GM12801 (cell line): Measurements from ENCODE around the gene PRSS21.

ENCODE experiments used
- CTCF ChIP-seq: IDR thresholded peaks from one replicate; pipeline ENCODE4 v1.5.1; 2011; ENCODE audit warnings: control low read depth; ENCODE audit not compliant: insufficient read length; ENCODE audit errors: extremely low read depth

Gene PRSS21

GRCh38 chr16:2858245-2859025 lies 41.4 kb downstream of the PRSS21 start:
- TF ChIP-seq CTCF: no peak

- no peak for TF ChIP-seq CTCF
Observed at GRCh38 chr16:2859686-2860265, 42.7 kb downstream of the PRSS21 start.

GRCh38 chr16:2860826-2861567 lies 44.0 kb downstream of the PRSS21 start:
- TF ChIP-seq CTCF: no peak

GRCh38 chr16:2865651-2866050 lies 48.6 kb downstream of the PRSS21 start:
- TF ChIP-seq CTCF: no peak

GRCh38 chr16:2866431-2866830 lies 49.4 kb downstream of the PRSS21 start:
- no peak for TF ChIP-seq CTCF

- TF ChIP-seq CTCF: no peak
Observed at GRCh38 chr16:2867661-2867986, 50.6 kb downstream of the PRSS21 start.

DNA sequence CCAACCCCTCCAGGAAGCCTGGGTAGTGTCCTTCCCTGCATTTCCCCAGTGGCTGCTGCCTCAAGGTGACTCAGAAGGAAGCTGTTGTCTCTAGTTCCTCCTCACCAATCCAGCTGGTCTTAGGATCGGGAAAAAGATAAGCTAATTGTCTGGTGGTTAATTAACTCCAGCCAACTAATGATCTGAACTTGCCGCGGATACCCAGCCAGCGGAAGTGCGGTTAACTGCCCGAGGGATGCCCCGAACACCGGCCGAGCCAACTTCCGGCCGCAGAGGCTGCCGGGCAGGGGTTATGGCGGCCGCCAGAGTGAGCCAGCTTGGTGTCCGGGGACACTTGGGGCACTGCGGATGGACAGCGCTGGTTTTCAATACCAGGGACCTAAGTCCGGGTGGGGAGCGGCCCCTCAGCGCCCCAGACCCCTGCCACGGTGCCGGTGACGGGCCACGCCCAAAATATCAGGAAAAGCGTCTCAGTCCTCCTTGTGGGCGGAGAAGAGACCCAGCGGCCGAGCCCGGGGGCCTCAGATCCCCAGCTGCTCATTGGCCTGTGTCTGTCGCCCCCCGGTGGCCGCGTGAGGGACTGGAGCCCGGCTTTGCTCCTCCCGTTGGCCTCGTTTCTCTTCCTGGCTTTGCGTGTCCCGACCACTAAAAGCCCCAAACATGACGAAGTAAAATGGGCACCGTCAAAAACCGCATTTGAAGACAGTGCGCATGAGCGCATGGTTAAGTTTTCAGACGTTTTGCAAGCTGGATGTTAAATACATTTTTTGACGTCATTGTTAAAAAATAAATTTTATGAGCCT lies 51.2 kb downstream of the PRSS21 start:
- TF ChIP-seq CTCF: no peak
